GM20000 (cell line): ENCODE measurements around the gene CRADD.

Source experiments
- DNase-seq: peaks from one replicate; pipeline ENCODE4 v3.0.0; 2012; ENCODE audit warnings: low spot score
- CTCF ChIP-seq: IDR thresholded peaks from 2 replicates; pipeline ENCODE4 v1.5.1; 2012; ENCODE audit warnings: mild to moderate bottlenecking, control low read depth; ENCODE audit errors: extremely low read depth, missing control alignments

Gene CRADD

GRCh38 chr12:93913845-93914244, 236.7 kb downstream of the CRADD start:
- no peak for TF ChIP-seq CTCF
- no peak for DNase-seq

- DNase-seq: no peak
- no peak for TF ChIP-seq CTCF
These were observed 237.1 kb downstream of the CRADD start for GRCh38 chr12:93914281-93914680.

- TF ChIP-seq CTCF: no peak
- DNase-seq: no peak
These were observed 238.2 kb downstream of the CRADD start for GRCh38 chr12:93915411-93915810.

GRCh38 chr12:93916402-93916801, 239.2 kb downstream of the CRADD start:
- DNase-seq: no peak
- no peak for TF ChIP-seq CTCF

GRCh38 chr12:93918262-93918661, 241.1 kb downstream of the CRADD start:
- TF ChIP-seq CTCF: no peak
- DNase-seq: no peak

GRCh38 chr12:93918900-93919299, 241.7 kb downstream of the CRADD start:
- TF ChIP-seq CTCF: no peak

GRCh38 chr12:93921521-93921920, 244.3 kb downstream of the CRADD start:
- no peak for TF ChIP-seq CTCF

More at GRCh38 chr12:93918900-93919299, 241.7 kb downstream of the CRADD start:
- no peak for DNase-seq

More at GRCh38 chr12:93921521-93921920, 244.3 kb downstream of the CRADD start:
- no peak for DNase-seq
